COR-L47 (cell line): ENCODE results near the gene SMYD5.

ENCODE experiments used
- DNase-seq: peaks from one replicate; lab custom pipeline; 2025; lab: John Stamatoyannopoulos, UW

Gene SMYD5

GRCh38 chr2:73205611-73206010 lies 8.4 kb upstream of the SMYD5 start:
- DNase-seq: no peak

- DNase-seq: no peak
Measured at GRCh38 chr2:73208258-73208657, 5.8 kb upstream of the SMYD5 start.

GRCh38 chr2:73210019-73210418 lies 4.0 kb upstream of the SMYD5 start:
- DNase-seq: no peak

GRCh38 chr2:73210696-73211095 lies 3.3 kb upstream of the SMYD5 start:
- DNase-seq: no peak

DNA sequence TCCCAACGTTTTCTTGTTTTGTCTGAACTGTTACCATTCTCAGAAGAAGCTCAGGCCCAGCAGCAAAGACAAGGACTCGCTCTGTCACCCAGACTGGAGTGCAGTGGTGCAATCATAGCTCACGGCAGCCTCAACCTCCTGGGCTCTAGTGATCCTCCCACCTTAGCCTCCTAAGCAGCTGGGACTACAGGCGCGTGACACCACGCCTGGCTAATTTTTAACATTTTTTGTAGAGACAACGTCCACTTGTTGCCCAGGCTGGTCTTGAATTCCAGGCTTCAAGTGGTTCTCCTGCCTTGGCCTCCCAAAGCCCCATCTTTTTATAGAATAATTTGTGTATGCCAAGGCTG lies 2.0 kb upstream of the SMYD5 start:
- no peak for DNase-seq

GRCh38 chr2:73212448-73213176 lies 1.4 kb upstream of the SMYD5 start:
- peak; percentile 59 for DNase-seq

- DNase-seq: no peak
Measured at GRCh38 chr2:73215254-73215653, 1.2 kb downstream of the SMYD5 start.

GRCh38 chr2:73217160-73217559 lies 3.1 kb downstream of the SMYD5 start:
- DNase-seq: no peak

DNA sequence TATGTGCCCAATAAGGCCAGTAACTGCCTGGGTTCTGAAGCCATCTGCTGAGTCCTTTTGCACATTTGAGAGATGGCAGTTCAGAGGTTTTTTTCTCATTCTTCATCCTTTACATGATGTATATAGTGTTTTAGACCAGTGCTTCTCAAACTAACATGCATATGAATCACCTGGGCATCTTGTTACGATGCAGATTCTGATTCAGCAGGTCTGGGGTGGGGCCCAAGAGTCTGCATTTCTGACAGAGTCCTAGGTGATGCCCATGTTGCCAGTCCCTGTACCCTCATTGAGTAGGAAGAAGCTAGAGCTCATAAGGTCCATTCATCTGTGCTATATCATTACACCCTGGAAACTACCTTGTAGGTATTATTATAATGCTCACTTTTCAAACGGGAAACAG lies 3.8 kb downstream of the SMYD5 start:
- DNase-seq: no peak

DNA sequence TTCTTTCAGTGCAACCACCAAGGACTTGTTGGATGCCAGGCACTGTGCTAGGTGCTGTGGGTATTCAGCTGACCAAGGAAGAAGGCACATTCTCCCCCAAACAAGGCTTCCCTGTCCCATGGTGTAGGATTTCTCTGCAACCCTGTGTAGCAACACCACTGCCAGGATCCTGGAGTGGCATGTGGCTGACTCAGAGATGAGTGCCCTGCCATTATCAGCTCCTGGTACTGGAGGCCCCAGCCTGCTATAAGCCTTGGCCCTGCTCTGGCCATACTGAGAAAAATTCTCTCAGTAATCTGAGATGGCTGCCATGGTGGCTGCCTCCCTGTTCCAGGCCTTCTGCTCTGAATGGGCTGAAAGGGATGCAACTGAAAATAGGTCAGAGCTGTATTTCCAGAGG lies 4.3 kb downstream of the SMYD5 start:
- no peak for DNase-seq

DNA sequence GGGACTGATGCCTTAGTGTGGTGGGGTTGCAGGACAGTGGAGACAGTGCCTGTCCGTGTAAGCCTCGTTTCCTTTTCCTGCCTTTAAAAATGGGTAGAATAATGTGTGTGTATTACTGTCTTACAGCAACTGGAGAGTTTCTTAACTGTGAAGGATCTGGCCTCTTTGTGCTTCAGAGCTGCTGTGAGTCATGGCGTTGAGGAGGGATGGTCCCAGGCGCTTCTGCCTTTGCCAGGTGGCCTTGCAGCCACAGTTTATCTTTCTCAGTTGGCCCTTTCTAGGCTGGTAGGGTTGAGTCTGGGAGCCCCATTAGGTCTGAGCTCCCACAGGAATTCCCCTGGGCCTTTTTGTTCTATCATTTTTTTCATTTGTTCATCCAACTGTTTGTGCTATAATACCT lies 9.8 kb downstream of the SMYD5 start:
- no peak for DNase-seq

GRCh38 chr2:73225513-73226360 lies 11.7 kb downstream of the SMYD5 start:
- DNase-seq: no peak

- DNase-seq: no peak
Measured at GRCh38 chr2:73227086-73227485, 13.0 kb downstream of the SMYD5 start.

GRCh38 chr2:73228631-73229030 lies 14.6 kb downstream of the SMYD5 start:
- DNase-seq: no peak

DNA sequence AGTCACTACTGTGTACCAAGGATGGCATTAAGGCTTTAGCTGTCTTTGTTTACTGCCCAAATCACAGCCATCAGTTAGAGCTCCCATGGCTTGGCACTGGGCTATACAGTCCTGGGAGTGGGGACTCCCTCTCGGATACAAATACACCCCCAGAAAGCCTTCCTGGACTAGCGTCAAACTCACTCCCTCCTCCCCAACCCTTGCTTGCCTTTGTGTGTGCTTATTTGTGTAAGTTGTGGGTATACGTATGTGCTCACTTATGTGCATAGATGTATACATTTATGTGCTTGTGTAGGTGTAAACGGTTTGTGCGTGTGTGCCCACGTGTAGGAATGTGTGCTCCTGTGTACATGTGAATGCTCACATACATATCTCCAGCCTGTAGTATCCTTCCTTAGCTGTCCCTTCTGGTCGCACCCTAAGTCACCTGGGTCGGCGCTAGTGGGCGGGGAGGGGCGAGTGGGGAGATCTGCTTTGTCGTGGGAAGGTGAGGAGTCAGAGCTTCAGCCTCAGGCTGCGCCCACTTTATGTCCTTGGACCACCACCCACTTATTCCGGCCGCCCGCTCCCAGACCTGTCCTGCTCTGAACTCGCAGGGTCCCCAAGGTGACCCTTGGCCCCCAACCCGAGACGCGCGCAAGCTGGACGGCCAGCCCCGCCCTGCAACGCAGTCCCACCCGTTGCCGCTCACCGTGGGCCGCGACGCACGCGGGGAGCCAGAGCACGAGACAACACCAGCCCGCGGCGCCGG lies 18.5 kb downstream of the SMYD5 start:
- no peak for DNase-seq

DNA sequence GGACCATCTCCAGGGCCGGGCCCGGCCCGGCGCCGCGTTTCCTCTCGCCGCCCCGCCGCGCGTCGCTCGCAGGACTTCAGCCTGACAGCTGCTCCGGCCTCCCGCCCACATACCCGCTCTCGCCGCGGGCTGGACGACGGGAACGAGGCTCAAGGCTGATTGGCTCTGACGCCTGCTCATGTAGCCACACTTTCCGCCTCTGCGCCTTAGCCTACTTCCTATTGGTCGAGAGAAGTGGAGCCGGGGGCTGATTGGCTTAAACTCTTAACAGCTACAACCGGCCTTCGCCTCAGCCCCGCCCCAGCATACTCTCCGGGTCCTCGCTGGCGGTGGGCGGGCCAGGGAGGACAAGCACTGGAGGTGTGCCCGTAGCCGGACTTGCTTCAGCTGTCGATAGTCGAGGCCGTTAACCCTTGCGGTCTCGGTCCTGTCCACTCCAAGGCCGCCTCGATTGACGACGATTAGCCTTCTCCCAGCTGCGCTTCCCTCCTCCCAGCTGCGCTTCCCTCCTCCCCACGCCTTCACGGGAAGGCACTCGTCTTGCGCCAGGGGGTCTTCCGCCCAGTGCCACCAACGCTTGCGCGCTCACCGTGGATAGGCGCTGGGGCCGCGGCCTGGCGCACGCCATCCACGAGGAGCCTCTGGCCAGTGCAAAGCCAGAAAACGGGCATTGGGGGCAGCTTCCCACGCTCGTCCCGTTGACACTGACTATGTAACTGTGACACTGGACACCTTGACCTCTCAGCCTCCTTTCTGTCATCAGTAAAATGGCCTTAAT lies 19.3 kb downstream of the SMYD5 start, which contains the start of gene PRADC1:
PRADC1 (minus strand) TSS at position 86 of the 778 bp plus-strand sequence; CDS start at position 7, 79 bp downstream.
- DNase-seq: peak; percentile 99

DNA sequence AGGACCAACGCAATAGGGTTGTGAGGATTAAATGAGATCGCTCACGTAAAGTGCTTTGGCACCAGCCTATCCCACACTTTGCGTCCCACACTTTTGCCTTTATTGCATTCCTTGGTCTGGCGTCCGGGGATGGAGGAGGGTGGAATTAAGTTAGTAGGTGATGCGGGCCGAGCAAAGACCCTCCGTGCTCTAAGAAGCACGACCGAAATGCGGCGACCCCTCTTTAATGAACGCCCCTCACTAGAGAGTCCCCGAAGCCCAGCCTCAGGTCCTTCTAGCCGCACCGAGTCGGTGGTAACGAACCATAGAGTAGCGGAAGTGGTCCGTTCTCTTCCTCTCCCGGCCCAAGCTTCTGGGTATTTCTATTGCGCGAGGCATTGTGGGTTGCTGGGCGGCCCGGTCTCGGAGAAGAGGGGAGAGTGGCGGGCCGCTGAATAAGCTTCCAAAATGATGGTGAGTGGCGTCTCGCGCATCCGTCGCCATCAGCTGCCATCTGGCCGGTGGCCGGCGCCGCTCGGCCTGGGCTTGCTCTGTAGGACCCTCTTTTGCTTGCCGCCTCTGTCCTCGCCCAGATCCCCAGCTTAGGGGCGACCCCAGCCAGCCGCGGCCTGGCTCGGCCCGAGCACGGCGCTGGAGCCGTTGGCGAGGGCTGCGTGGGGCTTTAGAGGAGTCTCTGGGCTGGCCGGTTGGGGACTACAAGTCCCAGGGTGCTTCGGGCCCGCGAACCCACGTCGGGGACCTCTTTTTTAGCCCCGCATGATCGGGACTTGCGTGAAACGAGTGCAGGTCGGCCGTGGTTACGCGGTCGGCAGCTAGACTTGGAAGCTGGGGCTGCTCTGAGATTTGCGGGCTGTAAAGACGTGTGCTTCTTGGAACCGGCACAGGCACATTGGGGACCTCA lies 20.1 kb downstream of the SMYD5 start, which contains the start of gene CCT7:
CCT7 (plus strand) TSS at position 377 of the 901 bp plus-strand sequence; CDS start at position 448, 71 bp downstream.
- DNase-seq: peak; percentile 88

GRCh38 chr2:73235315-73236028 lies 21.4 kb downstream of the SMYD5 start:
- DNase-seq: no peak

DNA sequence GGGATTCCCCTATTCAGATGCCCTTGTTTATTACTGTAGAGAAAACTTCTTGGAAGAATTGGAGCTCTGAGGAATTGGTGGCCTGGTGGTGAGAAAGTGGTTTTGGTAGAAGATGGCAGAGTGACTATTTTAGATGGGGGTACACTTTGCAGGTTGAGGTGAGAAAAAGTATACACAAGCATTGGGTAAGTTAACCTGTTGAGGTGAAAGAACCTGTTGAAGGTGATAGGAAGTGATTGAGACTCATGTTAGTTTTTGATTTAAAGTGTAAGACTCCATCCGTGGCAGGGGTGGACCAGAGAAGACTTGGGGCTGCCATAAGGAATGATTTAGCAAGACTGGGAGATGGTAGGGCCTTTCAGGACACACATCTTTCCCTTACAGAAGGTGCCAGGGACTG lies 23.1 kb downstream of the SMYD5 start:
- no peak for DNase-seq

- DNase-seq: no peak
Measured at GRCh38 chr2:73238149-73238548, 24.1 kb downstream of the SMYD5 start.
